Measurements from ENCODE around the gene ELP4.

GRCh38 chr11:31487848-31488247 is 21.7 kb upstream of the ELP4 start:
- TF ChIP-seq CTCF (conservative IDR thresholded peaks at IDR 0.05) (peak; percentile 59), ZFX (IDR thresholded peaks at IDR 0.05) (no peak)
